GM12878 (cell line): Measurements from ENCODE around the gene MAPKAPK2. TPM values are rescaled to one million over a fixed set of nuclear protein-coding genes. Genes with fewer than 3 reads are reported as not detected.

ENCODE experiments used
- BHLHE40 ChIP-seq, 2 experiments: fragments of 450-650 bp in 1 of 2; IDR thresholded peaks; 2 replicates each; pipeline ENCODE4 v1.6.1; 2011 to 2017; ENCODE audit warnings: low read depth in 2 of 2, borderline replicate concordance in 1 of 2, improper control_type of control experiment in 1 of 2, low read length in 1 of 2, mild to moderate bottlenecking in 1 of 2
- EED ChIP-seq: sonication (generic); IDR thresholded peaks from 2 replicates; pipeline ENCODE4 v1.6.1; 2016; ENCODE audit warnings: antibody characterized with exemption, low read depth
- EP300 ChIP-seq, 2 experiments: fragments of 150-350 bp in 1 of 2; IDR thresholded peaks; 2 replicates each; pipeline ENCODE4 v1.6.1; 2011 to 2012; ENCODE audit warnings: low read depth in 2 of 2, low read length in 2 of 2, borderline replicate concordance in 1 of 2, improper control_type of control experiment in 1 of 2, inconsistent platforms in 1 of 2; ENCODE audit not compliant: control insufficient read depth in 1 of 2
- ETV6 ChIP-seq, 2 experiments: fragments of 450-650 bp in 1 of 2; IDR thresholded peaks in 1 of 2; conservative IDR thresholded peaks in 1 of 2; 2 replicates each; pipeline ENCODE4 v1.6.1; 2014; ENCODE audit warnings: antibody characterized with exemption in 1 of 2, borderline replicate concordance in 1 of 2, low read depth in 1 of 2, mild to moderate bottlenecking in 1 of 2, moderate library complexity in 1 of 2
- EZH2 ChIP-seq: IDR thresholded peaks from 2 replicates; pipeline ENCODE4 v1.6.1; 2012; ENCODE audit warnings: low read depth, mild to moderate bottlenecking, control low read depth, inconsistent platforms, low read length, borderline replicate concordance; ENCODE audit not compliant: control insufficient read depth
- JUNB ChIP-seq: IDR thresholded peaks from 2 replicates; pipeline ENCODE4 v1.6.1; 2016; ENCODE audit warnings: antibody characterized with exemption, mild to moderate bottlenecking
- MLLT1 ChIP-seq: fragments of 450-650 bp; IDR thresholded peaks from 2 replicates; pipeline ENCODE4 v1.6.1; 2016; ENCODE audit warnings: mild to moderate bottlenecking
- MTA3 ChIP-seq: IDR thresholded peaks from 2 replicates; pipeline ENCODE4 v1.6.1; 2012; ENCODE audit warnings: low read length, inconsistent platforms, borderline replicate concordance
- NFXL1 ChIP-seq: fragments of 450-650 bp; IDR thresholded peaks from 2 replicates; pipeline ENCODE4 v1.6.1; 2017; ENCODE audit warnings: antibody characterized with exemption, mild to moderate bottlenecking, borderline replicate concordance
- NR2C2 ChIP-seq: IDR thresholded peaks from 2 replicates; pipeline ENCODE4 v1.6.1; 2011; ENCODE audit warnings: borderline replicate concordance, low read depth; ENCODE audit not compliant: control insufficient read depth, insufficient read length
- NRF1 ChIP-seq: conservative IDR thresholded peaks from 2 replicates; pipeline ENCODE4 v1.6.1; 2011; ENCODE audit warnings: mild to moderate bottlenecking, low read depth, low read length, improper control_type of control experiment
- RAD51 ChIP-seq: fragments of 450-650 bp; IDR thresholded peaks from 2 replicates; pipeline ENCODE4 v1.6.1; 2016; ENCODE audit warnings: moderate library complexity, mild to moderate bottlenecking, inconsistent platforms
- RBBP5 ChIP-seq: fragments of 200-600 bp; sonication (generic); conservative IDR thresholded peaks from 2 replicates; pipeline ENCODE4 v1.6.1; 2016
- SIN3A ChIP-seq: IDR thresholded peaks from 2 replicates; pipeline ENCODE4 v1.6.1; 2012; ENCODE audit warnings: low read depth, low read length, improper control_type of control experiment
- SMAD5 ChIP-seq: IDR thresholded peaks from 2 replicates; pipeline ENCODE4 v1.6.1; 2016; ENCODE audit warnings: antibody characterized with exemption, low read depth
- SMARCA5 ChIP-seq: fragments of 450-650 bp; IDR thresholded peaks from 2 replicates; pipeline ENCODE4 v1.6.1; 2017; ENCODE audit warnings: mild to moderate bottlenecking
- ZNF622 ChIP-seq: fragments of 450-650 bp; IDR thresholded peaks from 2 replicates; pipeline ENCODE4 v1.6.1; 2017; ENCODE audit warnings: mild to moderate bottlenecking, inconsistent platforms
- polyA plus RNA-seq, 11 experiments: library from polyadenylated mRNA; depleted of rRNA in 4 of 11; unstranded in 6 of 11; stranded (reverse) in 5 of 11; fragments of >200 nt; fragmentation: Nextera tagmentation in 4 of 11; fragmentation: Illumina TruSeq in 1 of 11; extraction: Ambion mirVana in 4 of 11; extraction: Trizol in 1 of 11; gene quantifications; 1 replicate in 1 of 11; 2 replicates in 10 of 11; pipeline versions ENCODE4 v1.2.1 to v1.2.3, GENCODE V29; 2011 to 2016; ENCODE audit warnings: inconsistent platforms in 2 of 11, missing spikeins in 2 of 11, low read depth in 1 of 11
- total RNA-seq, 4 experiments: library from RNA; depleted of rRNA in 3 of 4; stranded (reverse); fragments of >200 nt in 3 of 4; fragmentation: Illumina TruSeq in 1 of 4; extraction: Trizol in 1 of 4; gene quantifications; 2 replicates each; pipeline versions ENCODE4 v1.2.1 to v1.2.3, GENCODE V29; 2013 to 2021
- TF ChIP-seq, protein P1 (sequence below): IDR thresholded peaks from 2 replicates; pipeline ENCODE4 v1.6.1; 2012; ENCODE audit warnings: improper control_type of control experiment, low read depth, low read length; ENCODE audit not compliant: insufficient replicate concordance
- TF ChIP-seq, protein P2 (sequence below): fragments of 450-650 bp; IDR thresholded peaks from 2 replicates; pipeline ENCODE4 v1.6.1; 2016; ENCODE audit warnings: mild to moderate bottlenecking, moderate library complexity, borderline replicate concordance

MAPKAPK2 gene
- total and polyA plus RNA-seq, 10 of the 15 experiments (the other 5 are each of a cell fraction or from before 2014, with no cell fraction given) = 0.72 to 92.2 (median 49.3) TPM

DNA sequence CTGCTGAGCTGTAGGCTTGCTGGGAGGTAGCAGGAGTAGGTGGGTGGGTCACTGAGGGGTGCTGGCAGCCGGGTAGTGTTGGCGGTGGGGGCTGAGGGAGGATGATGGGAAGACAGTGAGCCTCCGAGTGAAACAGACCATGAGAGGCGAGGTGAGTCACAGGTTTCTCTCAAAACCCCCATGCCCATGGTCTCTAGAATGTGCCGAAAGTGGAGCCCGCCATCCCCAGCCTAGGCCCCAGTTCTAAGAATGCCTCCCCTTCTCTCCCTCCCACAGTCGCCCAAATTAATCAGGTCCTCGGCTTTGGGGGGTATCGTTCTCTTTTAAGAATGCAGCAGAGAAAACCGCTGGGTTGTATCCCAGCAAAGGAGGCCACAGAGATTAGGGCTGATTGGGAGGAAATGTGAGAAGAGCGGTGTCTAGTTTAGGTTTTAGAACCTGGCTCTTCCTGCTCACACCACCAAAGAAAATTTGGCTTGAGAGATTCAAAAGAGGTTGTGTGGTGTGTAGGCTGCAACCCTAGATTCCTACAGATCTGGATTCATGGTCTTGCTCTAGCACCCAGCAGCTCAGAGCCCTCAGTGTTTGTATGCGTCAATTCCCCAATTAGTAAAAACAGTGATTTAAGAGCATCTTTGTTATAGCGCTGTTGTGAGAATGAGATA is 58.1 kb downstream of the MAPKAPK2 start (continued):
- TF ChIP-seq MLLT1 (no peak), SMARCA5 (no peak), SIN3A (no peak), NRF1 (no peak), EP300 (IDR thresholded peaks at IDR 0.05; ENCODE audit: borderline replicate concordance in 1 of 2, control insufficient read depth in 1 of 2, low read depth in 2 of 2, low read length in 2 of 2) (no peak), ZNF622 (no peak), RAD51 (no peak), RBBP5 (no peak), JUNB (peak; percentile 32; the same call in 1 of the 2 replicates), MTA3 (peak; percentile 78; the same call in 1 of the 2 replicates), ETV6 (conservative IDR thresholded peaks at IDR 0.05 in 1 of 2, IDR thresholded peaks at IDR 0.05 in 1 of 2; ENCODE audit: borderline replicate concordance in 1 of 2, low read depth in 1 of 2) (peak in 1 of 2 experiments; percentile 26; a peak in 1 of 4 replicates), EZH2 (no peak), EED (peak; percentile 76), SMAD5 (no peak), BHLHE40 (IDR thresholded peaks at IDR 0.05; ENCODE audit: borderline replicate concordance in 1 of 2, low read depth in 2 of 2, low read length in 1 of 2) (0 out of 4 replicates have a peak, but pooled peaks of 1 of the 2 experiments have one; percentile 4), NFXL1 (no peak), NR2C2 (no peak)
- TF ChIP-seq, protein P1, sequence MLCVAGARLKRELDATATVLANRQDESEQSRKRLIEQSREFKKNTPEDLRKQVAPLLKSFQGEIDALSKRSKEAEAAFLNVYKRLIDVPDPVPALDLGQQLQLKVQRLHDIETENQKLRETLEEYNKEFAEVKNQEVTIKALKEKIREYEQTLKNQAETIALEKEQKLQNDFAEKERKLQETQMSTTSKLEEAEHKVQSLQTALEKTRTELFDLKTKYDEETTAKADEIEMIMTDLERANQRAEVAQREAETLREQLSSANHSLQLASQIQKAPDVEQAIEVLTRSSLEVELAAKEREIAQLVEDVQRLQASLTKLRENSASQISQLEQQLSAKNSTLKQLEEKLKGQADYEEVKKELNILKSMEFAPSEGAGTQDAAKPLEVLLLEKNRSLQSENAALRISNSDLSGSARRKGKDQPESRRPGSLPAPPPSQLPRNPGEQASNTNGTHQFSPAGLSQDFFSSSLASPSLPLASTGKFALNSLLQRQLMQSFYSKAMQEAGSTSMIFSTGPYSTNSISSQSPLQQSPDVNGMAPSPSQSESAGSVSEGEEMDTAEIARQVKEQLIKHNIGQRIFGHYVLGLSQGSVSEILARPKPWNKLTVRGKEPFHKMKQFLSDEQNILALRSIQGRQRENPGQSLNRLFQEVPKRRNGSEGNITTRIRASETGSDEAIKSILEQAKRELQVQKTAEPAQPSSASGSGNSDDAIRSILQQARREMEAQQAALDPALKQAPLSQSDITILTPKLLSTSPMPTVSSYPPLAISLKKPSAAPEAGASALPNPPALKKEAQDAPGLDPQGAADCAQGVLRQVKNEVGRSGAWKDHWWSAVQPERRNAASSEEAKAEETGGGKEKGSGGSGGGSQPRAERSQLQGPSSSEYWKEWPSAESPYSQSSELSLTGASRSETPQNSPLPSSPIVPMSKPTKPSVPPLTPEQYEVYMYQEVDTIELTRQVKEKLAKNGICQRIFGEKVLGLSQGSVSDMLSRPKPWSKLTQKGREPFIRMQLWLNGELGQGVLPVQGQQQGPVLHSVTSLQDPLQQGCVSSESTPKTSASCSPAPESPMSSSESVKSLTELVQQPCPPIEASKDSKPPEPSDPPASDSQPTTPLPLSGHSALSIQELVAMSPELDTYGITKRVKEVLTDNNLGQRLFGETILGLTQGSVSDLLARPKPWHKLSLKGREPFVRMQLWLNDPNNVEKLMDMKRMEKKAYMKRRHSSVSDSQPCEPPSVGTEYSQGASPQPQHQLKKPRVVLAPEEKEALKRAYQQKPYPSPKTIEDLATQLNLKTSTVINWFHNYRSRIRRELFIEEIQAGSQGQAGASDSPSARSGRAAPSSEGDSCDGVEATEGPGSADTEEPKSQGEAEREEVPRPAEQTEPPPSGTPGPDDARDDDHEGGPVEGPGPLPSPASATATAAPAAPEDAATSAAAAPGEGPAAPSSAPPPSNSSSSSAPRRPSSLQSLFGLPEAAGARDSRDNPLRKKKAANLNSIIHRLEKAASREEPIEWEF = no peak
- TF ChIP-seq, protein P2, sequence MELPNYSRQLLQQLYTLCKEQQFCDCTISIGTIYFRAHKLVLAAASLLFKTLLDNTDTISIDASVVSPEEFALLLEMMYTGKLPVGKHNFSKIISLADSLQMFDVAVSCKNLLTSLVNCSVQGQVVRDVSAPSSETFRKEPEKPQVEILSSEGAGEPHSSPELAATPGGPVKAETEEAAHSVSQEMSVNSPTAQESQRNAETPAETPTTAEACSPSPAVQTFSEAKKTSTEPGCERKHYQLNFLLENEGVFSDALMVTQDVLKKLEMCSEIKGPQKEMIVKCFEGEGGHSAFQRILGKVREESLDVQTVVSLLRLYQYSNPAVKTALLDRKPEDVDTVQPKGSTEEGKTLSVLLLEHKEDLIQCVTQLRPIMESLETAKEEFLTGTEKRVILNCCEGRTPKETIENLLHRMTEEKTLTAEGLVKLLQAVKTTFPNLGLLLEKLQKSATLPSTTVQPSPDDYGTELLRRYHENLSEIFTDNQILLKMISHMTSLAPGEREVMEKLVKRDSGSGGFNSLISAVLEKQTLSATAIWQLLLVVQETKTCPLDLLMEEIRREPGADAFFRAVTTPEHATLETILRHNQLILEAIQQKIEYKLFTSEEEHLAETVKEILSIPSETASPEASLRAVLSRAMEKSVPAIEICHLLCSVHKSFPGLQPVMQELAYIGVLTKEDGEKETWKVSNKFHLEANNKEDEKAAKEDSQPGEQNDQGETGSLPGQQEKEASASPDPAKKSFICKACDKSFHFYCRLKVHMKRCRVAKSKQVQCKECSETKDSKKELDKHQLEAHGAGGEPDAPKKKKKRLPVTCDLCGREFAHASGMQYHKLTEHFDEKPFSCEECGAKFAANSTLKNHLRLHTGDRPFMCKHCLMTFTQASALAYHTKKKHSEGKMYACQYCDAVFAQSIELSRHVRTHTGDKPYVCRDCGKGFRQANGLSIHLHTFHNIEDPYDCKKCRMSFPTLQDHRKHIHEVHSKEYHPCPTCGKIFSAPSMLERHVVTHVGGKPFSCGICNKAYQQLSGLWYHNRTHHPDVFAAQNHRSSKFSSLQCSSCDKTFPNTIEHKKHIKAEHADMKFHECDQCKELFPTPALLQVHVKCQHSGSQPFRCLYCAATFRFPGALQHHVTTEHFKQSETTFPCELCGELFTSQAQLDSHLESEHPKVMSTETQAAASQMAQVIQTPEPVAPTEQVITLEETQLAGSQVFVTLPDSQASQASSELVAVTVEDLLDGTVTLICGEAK = no peak
